Stimulated activated CD4-positive, alpha-beta T cell treated with anti-CD3 and anti-CD28 coated beads, TNF-alpha, amount 100 ng/mL, for 24 hours (primary cell): ENCODE measurements around the gene NCK1.

ENCODE experiments used
- DNase-seq, 3 experiments: peaks; one replicate each; pipeline ENCODE4 v3.0.0-alpha.2; 2020; ENCODE audit warnings: low read depth in 3 of 3

Gene NCK1

GRCh38 chr3:136861890-136862616, at the start of gene NCK1:
NCK1 (plus strand) TSS chr3:136862208; CDS start chr3:136928002, 65,794 bp downstream.
- peak; percentile 96 to 98 (median 97) for DNase-seq

GRCh38 chr3:136817448-136817847, 44.6 kb upstream of the NCK1 start:
- DNase-seq = no peak

- peak in 1 of 3 experiments; percentile 52 for DNase-seq
Observed at GRCh38 chr3:136818191-136818768, 43.7 kb upstream of the NCK1 start.

- DNase-seq = peak in 1 of 3 experiments; percentile 32
Observed at GRCh38 chr3:136818769-136819391, 43.1 kb upstream of the NCK1 start, which contains the start of gene SLC35G2. SLC35G2 (plus strand) TSS chr3:136819126; CDS start chr3:136854461, 35,335 bp downstream.

- DNase-seq = peak in 1 of 3 experiments; percentile 12
Observed at GRCh38 chr3:136819392-136819730, 42.6 kb upstream of the NCK1 start.

- peak in 1 of 3 experiments; percentile 21 for DNase-seq
Observed at GRCh38 chr3:136819731-136820679, 42.0 kb upstream of the NCK1 start.

GRCh38 chr3:136831461-136831860, 30.5 kb upstream of the NCK1 start:
- DNase-seq = no peak

- no peak for DNase-seq
Observed at GRCh38 chr3:136835089-136835812, 26.8 kb upstream of the NCK1 start.

GRCh38 chr3:136835813-136836510, 26.0 kb upstream of the NCK1 start:
- DNase-seq = no peak

GRCh38 chr3:136836511-136837156, 25.4 kb upstream of the NCK1 start:
- DNase-seq = no peak

GRCh38 chr3:136838641-136839555, 23.1 kb upstream of the NCK1 start:
- DNase-seq = no peak

GRCh38 chr3:136839556-136839931, 22.5 kb upstream of the NCK1 start:
- no peak for DNase-seq

GRCh38 chr3:136840252-136840651, 21.8 kb upstream of the NCK1 start:
- DNase-seq = no peak

- no peak for DNase-seq
Observed at GRCh38 chr3:136842294-136842693, 19.7 kb upstream of the NCK1 start.

- no peak for DNase-seq
Observed at GRCh38 chr3:136844724-136845123, 17.3 kb upstream of the NCK1 start.

- DNase-seq = no peak
Observed at GRCh38 chr3:136852180-136852579, 9.8 kb upstream of the NCK1 start.

- no peak for DNase-seq
Observed at GRCh38 chr3:136856665-136857064, 5.3 kb upstream of the NCK1 start.

- DNase-seq = no peak
Observed at GRCh38 chr3:136858381-136858780, 3.6 kb upstream of the NCK1 start.

GRCh38 chr3:136860541-136860940, 1.5 kb upstream of the NCK1 start:
- no peak for DNase-seq
